ENCODE measurements around the gene OR51G2. TPM values are rescaled to one million over a fixed set of nuclear protein-coding genes. Genes with fewer than 3 reads are reported as not detected.
"Not testable (repeated sequence)": the region's sequence is repeated elsewhere in the genome, so short reads cannot be mapped to it uniquely, and the experiment has no call there.

The OR51G2 gene
- total RNA-seq = not detected
- long read RNA-seq = 0 reads

- no peak for DNase-seq (ENCODE audit: low spot score)
Measured at GRCh38 chr11:4919250-4919649, at the start of gene OR51G2. Gene OR51G2, minus strand, starts transcription at chr11:4919350. Its CDS starts 3,687 bp downstream, at chr11:4915663.

- no peak for DNase-seq (ENCODE audit: low spot score)
Measured at GRCh38 chr11:4962816-4963215, 43.7 kb upstream of the OR51G2 start.

GRCh38 chr11:4960877-4961276 is 41.7 kb upstream of the OR51G2 start:
- DNase-seq (ENCODE audit: low spot score) = no peak

- no peak for DNase-seq (ENCODE audit: low spot score)
Measured at GRCh38 chr11:4957396-4957795, 38.2 kb upstream of the OR51G2 start.

- DNase-seq (ENCODE audit: low spot score) = not testable (repeated sequence)
Measured at GRCh38 chr11:4955613-4956012, 36.5 kb upstream of the OR51G2 start, which contains the start of gene OR51A2. Gene OR51A2, minus strand, starts transcription at chr11:4955713. Its CDS starts 0 bp downstream, at chr11:4955713.

GRCh38 chr11:4947505-4947904 is 28.4 kb upstream of the OR51G2 start, which contains the start of gene OR51A4:
Gene OR51A4, minus strand, starts transcription at chr11:4947605. Its CDS starts 505 bp downstream, at chr11:4947100.
- no peak for DNase-seq (ENCODE audit: low spot score)

GRCh38 chr11:4936745-4937144 is 17.6 kb upstream of the OR51G2 start:
- no peak for DNase-seq (ENCODE audit: low spot score)

- no peak for DNase-seq (ENCODE audit: low spot score)
Measured at GRCh38 chr11:4932751-4933150, 13.6 kb upstream of the OR51G2 start.

- no peak for DNase-seq (ENCODE audit: low spot score)
Measured at GRCh38 chr11:4926608-4927007, 7.5 kb upstream of the OR51G2 start.

- no peak for DNase-seq (ENCODE audit: low spot score)
Measured at GRCh38 chr11:4924239-4924638, 5.1 kb upstream of the OR51G2 start, which contains the start of gene OR51G1. Gene OR51G1, minus strand, starts transcription at chr11:4924339. Its CDS starts 0 bp downstream, at chr11:4924339.

GRCh38 chr11:4922304-4922703 is 3.2 kb upstream of the OR51G2 start:
- DNase-seq (ENCODE audit: low spot score) = no peak

- DNase-seq (ENCODE audit: low spot score) = no peak
Measured at GRCh38 chr11:4921796-4922195, 2.6 kb upstream of the OR51G2 start.

- no peak for DNase-seq (ENCODE audit: low spot score)
Measured at GRCh38 chr11:4916581-4916980, 2.6 kb downstream of the OR51G2 start.

GRCh38 chr11:4903484-4903883 is 15.7 kb downstream of the OR51G2 start, which contains the start of gene OR51A7:
Gene OR51A7, plus strand, starts transcription at chr11:4903783. Its CDS starts 3,587 bp downstream, at chr11:4907370.
- DNase-seq (ENCODE audit: low spot score) = no peak

GRCh38 chr11:4891996-4892640 is 27.0 kb downstream of the OR51G2 start:
- DNase-seq (ENCODE audit: low spot score) = no peak

GRCh38 chr11:4890279-4890678 is 28.9 kb downstream of the OR51G2 start:
- DNase-seq (ENCODE audit: low spot score) = no peak

- DNase-seq (ENCODE audit: low spot score) = no peak
Measured at GRCh38 chr11:4887591-4887990, 31.6 kb downstream of the OR51G2 start.

- DNase-seq (ENCODE audit: low spot score) = no peak
Measured at GRCh38 chr11:4886186-4886585, 33.0 kb downstream of the OR51G2 start.

GRCh38 chr11:4884361-4884760 is 34.8 kb downstream of the OR51G2 start:
- no peak for DNase-seq (ENCODE audit: low spot score)

GRCh38 chr11:4882543-4882942 is 36.6 kb downstream of the OR51G2 start:
- no peak for DNase-seq (ENCODE audit: low spot score)

- no peak for DNase-seq (ENCODE audit: low spot score)
Measured at GRCh38 chr11:4881860-4882500, 37.2 kb downstream of the OR51G2 start, which contains the start of gene OR51T1. Gene OR51T1, plus strand, starts transcription at chr11:4881900. Its CDS starts 0 bp downstream, at chr11:4881900.

- no peak for DNase-seq (ENCODE audit: low spot score)
Measured at GRCh38 chr11:4881188-4881587, 38.0 kb downstream of the OR51G2 start.
